Suprapubic skin (tissue), 4 donors: ENCODE measurements around the gene CDH4. TPM values are rescaled to one million over a fixed set of nuclear protein-coding genes. Genes with fewer than 3 reads are reported as not detected.

Experiments used
- DNase-seq, 2 donors: peaks; one replicate each; pipeline ENCODE4 v3.0.0-alpha.2; 2019; ENCODE audit warnings: low spot score in 2 of 2
- H3K27ac ChIP-seq: fragments of 200-600 bp; sonication (generic); one replicate; pipeline ENCODE4 v1.5.1; 2019
- H3K27me3 ChIP-seq: fragments of 200-600 bp; sonication (generic); one replicate; pipeline ENCODE4 v1.5.1; 2019
- H3K36me3 ChIP-seq: fragments of 200-600 bp; sonication (generic); one replicate; pipeline ENCODE4 v1.5.1; 2019
- H3K4me1 ChIP-seq: fragments of 200-600 bp; sonication (generic); one replicate; pipeline ENCODE4 v1.5.1; 2019
- H3K4me3 ChIP-seq: fragments of 200-600 bp; sonication (generic); one replicate; pipeline ENCODE4 v1.5.1; 2019; ENCODE audit warnings: mild to moderate bottlenecking
- H3K9me3 ChIP-seq: fragments of 200-600 bp; sonication (generic); one replicate; pipeline ENCODE4 v1.5.1; 2019
- EP300 ChIP-seq: sonication (generic); formaldehyde crosslinking; IDR thresholded peaks from one replicate; pipeline ENCODE4 v1.6.1; 2017; ENCODE audit warnings: antibody characterized with exemption
- POLR2A ChIP-seq, 2 donors: fragments of 450-650 bp; IDR thresholded peaks; one replicate each; pipeline ENCODE4 v1.6.1; 2017; ENCODE audit warnings: antibody characterized with exemption in 2 of 2, mild to moderate bottlenecking in 2 of 2, moderate library complexity in 2 of 2
- POLR2AphosphoS5 ChIP-seq, 3 donors: sonication (generic); formaldehyde crosslinking; IDR thresholded peaks; one replicate each; pipeline ENCODE4 v1.6.1; 2017; ENCODE audit warnings: antibody characterized with exemption in 3 of 3
- WGBS: methylation state at CpG from one replicate; pipeline ENCODE4 v1.1.5; 2018; 5-methylcytosine and 5-hydroxymethylcytosine counted together
- total RNA-seq, 4 donors: library from RNA; depleted of rRNA; stranded (reverse); fragments of >200 nt; gene quantifications; one replicate each; pipeline ENCODE4 v1.1.0, GENCODE V29; 2016
- TF ChIP-seq, protein P1 (sequence below), 2 donors: fragments of 200-600 bp in 1 of 2; fragments of 450-650 bp in 1 of 2; sonication (generic) in 1 of 2; IDR thresholded peaks; one replicate each; pipeline ENCODE4 v1.5.1; 2016 to 2019; ENCODE audit warnings: antibody characterized with exemption in 2 of 2, mild to moderate bottlenecking in 1 of 2, moderate library complexity in 1 of 2

The CDH4 gene
- total RNA-seq, 4 donors from 2014 or later, result 0.91 to 5.9 (median 2.6) TPM

DNA sequence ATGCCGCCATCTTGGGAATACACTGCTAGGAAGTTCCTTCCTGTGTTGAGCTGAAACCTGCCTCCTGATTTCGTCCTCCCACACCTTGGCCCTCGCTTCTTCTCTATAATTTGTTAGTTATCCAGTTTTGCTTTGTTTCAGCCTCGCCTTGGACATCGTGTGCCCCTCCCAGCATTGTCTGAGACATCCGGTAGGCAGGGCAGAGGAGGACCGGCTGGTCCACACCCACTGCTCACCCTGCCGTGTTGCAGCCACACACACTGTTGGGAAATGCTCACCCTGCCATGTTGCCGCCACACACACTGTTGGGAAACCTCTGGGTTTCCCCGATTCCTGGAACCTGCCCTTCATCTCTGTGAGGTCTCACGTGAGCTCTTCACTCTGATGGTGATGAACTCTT lies 105.1 kb downstream of the CDH4 start:
- no peak for DNase-seq
- H3K27me3 ChIP-seq, result peaks cover 55% of the 10 kb centered on the region
- WGBS, result 82% methylated on average over 11 of the region's 11 CpGs
- TF ChIP-seq, protein P1, sequence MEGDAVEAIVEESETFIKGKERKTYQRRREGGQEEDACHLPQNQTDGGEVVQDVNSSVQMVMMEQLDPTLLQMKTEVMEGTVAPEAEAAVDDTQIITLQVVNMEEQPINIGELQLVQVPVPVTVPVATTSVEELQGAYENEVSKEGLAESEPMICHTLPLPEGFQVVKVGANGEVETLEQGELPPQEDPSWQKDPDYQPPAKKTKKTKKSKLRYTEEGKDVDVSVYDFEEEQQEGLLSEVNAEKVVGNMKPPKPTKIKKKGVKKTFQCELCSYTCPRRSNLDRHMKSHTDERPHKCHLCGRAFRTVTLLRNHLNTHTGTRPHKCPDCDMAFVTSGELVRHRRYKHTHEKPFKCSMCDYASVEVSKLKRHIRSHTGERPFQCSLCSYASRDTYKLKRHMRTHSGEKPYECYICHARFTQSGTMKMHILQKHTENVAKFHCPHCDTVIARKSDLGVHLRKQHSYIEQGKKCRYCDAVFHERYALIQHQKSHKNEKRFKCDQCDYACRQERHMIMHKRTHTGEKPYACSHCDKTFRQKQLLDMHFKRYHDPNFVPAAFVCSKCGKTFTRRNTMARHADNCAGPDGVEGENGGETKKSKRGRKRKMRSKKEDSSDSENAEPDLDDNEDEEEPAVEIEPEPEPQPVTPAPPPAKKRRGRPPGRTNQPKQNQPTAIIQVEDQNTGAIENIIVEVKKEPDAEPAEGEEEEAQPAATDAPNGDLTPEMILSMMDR (IDR thresholded peaks at IDR 0.05), result no peak
- no peak for TF ChIP-seq POLR2AphosphoS5 (IDR thresholded peaks at IDR 0.05)
- TF ChIP-seq POLR2A (IDR thresholded peaks at IDR 0.05), result no peak
- no peak for TF ChIP-seq EP300
- H3K4me3 ChIP-seq, result no peak overlapping the region
- no peaks in the 10 kb centered on the region for H3K36me3 ChIP-seq
- H3K9me3 ChIP-seq, result no peaks in the 10 kb centered on the region
- H3K4me1 ChIP-seq, result no peaks in the 10 kb centered on the region
- H3K27ac ChIP-seq, result no peak overlapping the region

DNA sequence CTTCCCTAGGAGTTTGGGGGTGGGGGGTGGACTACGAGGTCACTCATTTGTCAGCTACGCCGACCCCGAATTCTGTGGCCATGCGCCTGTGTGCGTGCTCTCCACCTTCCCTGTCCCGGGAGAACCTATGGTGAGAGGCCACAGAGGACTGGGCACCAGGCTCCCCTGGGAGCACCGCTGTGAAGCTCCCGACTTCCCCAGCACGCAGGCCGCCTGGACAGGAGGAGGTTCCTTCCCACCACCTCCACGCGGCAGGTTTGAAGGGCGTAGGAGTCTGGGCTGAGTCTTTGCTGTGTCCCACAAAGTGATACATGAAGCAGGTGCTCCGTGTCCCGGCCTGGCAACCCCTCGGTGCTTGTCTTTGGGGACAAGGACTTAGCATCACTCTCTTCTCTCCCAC lies 107.2 kb downstream of the CDH4 start:
- no peaks in the 10 kb centered on the region for H3K4me1 ChIP-seq
- TF ChIP-seq POLR2A (IDR thresholded peaks at IDR 0.05) (no peak), POLR2AphosphoS5 (IDR thresholded peaks at IDR 0.05) (no peak), EP300 (no peak)
- TF ChIP-seq, protein P1 (IDR thresholded peaks at IDR 0.05), result no peak
- peaks cover 41% of the 10 kb centered on the region for H3K27me3 ChIP-seq
- no peaks in the 10 kb centered on the region for H3K36me3 ChIP-seq
- WGBS, result 83% methylated on average over 17 of the region's 17 CpGs
- H3K9me3 ChIP-seq, result no peaks in the 10 kb centered on the region
- DNase-seq, result no peak
- H3K27ac ChIP-seq, result no peak overlapping the region
- no peak overlapping the region for H3K4me3 ChIP-seq

DNA sequence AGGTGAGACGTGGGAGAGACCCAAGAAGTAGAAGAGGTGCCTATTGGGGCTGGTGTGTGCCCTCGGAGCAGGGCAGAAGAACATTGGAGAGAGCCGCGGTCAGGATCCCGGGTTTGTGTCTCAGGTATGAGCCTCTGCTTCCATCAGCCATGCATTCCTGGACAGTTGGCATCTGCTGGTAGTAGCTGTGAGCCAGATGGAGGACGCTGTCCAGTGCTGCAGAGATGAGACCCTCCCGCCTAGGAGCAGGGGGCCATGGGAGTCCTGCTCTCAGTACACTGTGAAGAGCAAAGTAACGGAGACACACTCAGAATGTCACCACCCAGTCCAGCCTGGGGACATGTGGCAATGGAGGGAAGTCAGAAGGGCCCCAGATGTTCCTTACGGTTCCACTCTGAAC lies 108.2 kb downstream of the CDH4 start:
- TF ChIP-seq POLR2A (IDR thresholded peaks at IDR 0.05), result no peak
- TF ChIP-seq EP300, result no peak
- TF ChIP-seq POLR2AphosphoS5 (IDR thresholded peaks at IDR 0.05), result no peak
- TF ChIP-seq, protein P1 (IDR thresholded peaks at IDR 0.05), result no peak
- Histone ChIP-seq H3K9me3 (no peaks in the 10 kb centered on the region), H3K27ac (no peak overlapping the region), H3K27me3 (peaks cover 36% of the 10 kb centered on the region), H3K4me3 (no peak overlapping the region), H3K36me3 (no peaks in the 10 kb centered on the region), H3K4me1 (no peaks in the 10 kb centered on the region)
- WGBS, result 83% methylated on average over 9 of the region's 9 CpGs
- no peak for DNase-seq

DNA sequence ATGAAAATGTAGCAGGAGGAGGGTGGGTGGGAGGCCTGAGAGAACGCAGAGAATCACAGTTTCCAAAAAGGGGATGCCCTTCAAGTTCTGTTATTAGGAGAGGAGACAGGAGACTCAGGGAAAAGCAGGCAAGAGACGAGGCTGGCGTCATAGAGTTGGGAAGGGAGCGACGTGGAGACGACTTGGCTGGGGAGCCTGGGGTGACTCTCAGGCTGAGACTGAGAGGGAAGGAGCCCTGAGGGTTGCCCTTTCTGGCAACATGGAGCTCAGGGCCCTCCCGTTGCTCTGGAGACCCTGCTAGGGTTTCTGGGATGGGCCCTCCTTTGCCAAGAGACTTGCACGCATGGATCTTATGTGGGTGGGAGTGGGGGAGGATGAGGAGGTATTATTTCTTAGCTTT lies 108.9 kb downstream of the CDH4 start:
- H3K27me3 ChIP-seq, result peaks cover 36% of the 10 kb centered on the region
- no peaks in the 10 kb centered on the region for H3K9me3 ChIP-seq
- no peaks in the 10 kb centered on the region for H3K36me3 ChIP-seq
- H3K27ac ChIP-seq, result no peak overlapping the region
- H3K4me3 ChIP-seq, result no peak overlapping the region
- DNase-seq, result no peak
- no peaks in the 10 kb centered on the region for H3K4me1 ChIP-seq
- TF ChIP-seq, protein P1 (IDR thresholded peaks at IDR 0.05), result no peak
- TF ChIP-seq EP300 (no peak), POLR2A (IDR thresholded peaks at IDR 0.05) (no peak)
- WGBS, result 56% methylated on average over 8 of the region's 8 CpGs

DNA sequence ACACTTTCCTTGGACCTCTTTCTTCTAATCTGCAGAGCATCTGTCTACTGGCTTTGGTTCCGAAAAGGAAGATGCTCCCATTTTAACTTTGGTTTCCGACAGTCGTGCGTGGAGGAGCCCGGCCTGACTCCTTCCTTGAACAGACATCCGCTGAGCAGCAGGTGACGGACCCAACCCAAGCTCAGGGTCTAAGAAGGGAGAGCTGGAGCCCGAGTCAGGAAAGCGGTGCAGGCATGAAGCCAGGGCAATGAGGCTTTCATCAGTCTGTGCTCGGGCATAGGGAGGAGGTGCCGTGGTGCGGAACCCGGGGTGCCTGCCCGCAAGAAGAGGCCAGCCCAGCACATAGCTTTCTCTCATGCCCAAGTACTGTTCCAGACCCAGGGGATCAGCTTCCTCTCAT lies 109.4 kb downstream of the CDH4 start:
- Histone ChIP-seq H3K27me3 (peaks cover 37% of the 10 kb centered on the region), H3K27ac (no peak overlapping the region), H3K4me1 (no peaks in the 10 kb centered on the region), H3K9me3 (no peaks in the 10 kb centered on the region), H3K36me3 (no peaks in the 10 kb centered on the region), H3K4me3 (no peak overlapping the region)
- 65% methylated on average over 14 of the region's 14 CpGs for WGBS
- TF ChIP-seq, protein P1 (IDR thresholded peaks at IDR 0.05), result no peak
- TF ChIP-seq POLR2A (IDR thresholded peaks at IDR 0.05) (no peak), EP300 (no peak), POLR2AphosphoS5 (IDR thresholded peaks at IDR 0.05) (no peak)
- DNase-seq, result no peak
